ENCODE results near the gene SERINC2.

SERINC2 gene

GRCh38 chr1:31397360-31398095, 15.5 kb upstream of the SERINC2 start:
- Histone ChIP-seq H3K27ac (ENCODE audit: insufficient read depth, low read length, poor library complexity, severe bottlenecking) (no peak overlapping the region), H3K9me3 (ENCODE audit: control insufficient read depth, low read length) (no peaks in the 10 kb centered on the region)
- DNase-seq: no peak

GRCh38 chr1:31398246-31398645, 14.8 kb upstream of the SERINC2 start:
- no peak overlapping the region for H3K27ac ChIP-seq (ENCODE audit: insufficient read depth, low read length, poor library complexity, severe bottlenecking)
- H3K27me3 ChIP-seq (replicated peaks; ENCODE audit: control insufficient read depth, insufficient read depth, low read length, poor library complexity, severe bottlenecking): no peaks in the 10 kb centered on the region
- no peak for DNase-seq
- H3K4me3 ChIP-seq (ENCODE audit: insufficient read depth, low read depth, low read length, poor library complexity, severe bottlenecking): no peak overlapping the region
- no peaks in the 10 kb centered on the region for H3K9me3 ChIP-seq (ENCODE audit: control insufficient read depth, low read length)
- peaks cover 3% of the 10 kb centered on the region for H3K4me1 ChIP-seq (ENCODE audit: control insufficient read depth, insufficient read depth, low read length, poor library complexity, severe bottlenecking)
- no peaks in the 10 kb centered on the region for H3K36me3 ChIP-seq (ENCODE audit: control insufficient read depth, insufficient read depth, low read length)

More at GRCh38 chr1:31397360-31398095, 15.5 kb upstream of the SERINC2 start:
- Histone ChIP-seq H3K36me3 (ENCODE audit: control insufficient read depth, insufficient read depth, low read length) (no peaks in the 10 kb centered on the region), H3K4me3 (ENCODE audit: insufficient read depth, low read depth, low read length, poor library complexity, severe bottlenecking) (no peak overlapping the region), H3K4me1 (ENCODE audit: control insufficient read depth, insufficient read depth, low read length, poor library complexity, severe bottlenecking) (peaks cover 3% of the 10 kb centered on the region), H3K27me3 (replicated peaks; ENCODE audit: control insufficient read depth, insufficient read depth, low read length, poor library complexity, severe bottlenecking) (no peaks in the 10 kb centered on the region)

- DNase-seq: no peak
- Histone ChIP-seq H3K27me3 (replicated peaks; ENCODE audit: control insufficient read depth, insufficient read depth, low read length, poor library complexity, severe bottlenecking) (no peaks in the 10 kb centered on the region), H3K4me3 (ENCODE audit: insufficient read depth, low read depth, low read length, poor library complexity, severe bottlenecking) (no peak overlapping the region), H3K9me3 (ENCODE audit: control insufficient read depth, low read length) (no peaks in the 10 kb centered on the region), H3K4me1 (ENCODE audit: control insufficient read depth, insufficient read depth, low read length, poor library complexity, severe bottlenecking) (no peaks in the 10 kb centered on the region), H3K27ac (ENCODE audit: insufficient read depth, low read length, poor library complexity, severe bottlenecking) (no peak overlapping the region), H3K36me3 (ENCODE audit: control insufficient read depth, insufficient read depth, low read length) (no peaks in the 10 kb centered on the region)
Measured at GRCh38 chr1:31399976-31400375, 13.0 kb upstream of the SERINC2 start.

- H3K4me1 ChIP-seq (ENCODE audit: control insufficient read depth, insufficient read depth, low read length, poor library complexity, severe bottlenecking): no peaks in the 10 kb centered on the region
- H3K36me3 ChIP-seq (ENCODE audit: control insufficient read depth, insufficient read depth, low read length): no peaks in the 10 kb centered on the region
- no peaks in the 10 kb centered on the region for H3K9me3 ChIP-seq (ENCODE audit: control insufficient read depth, low read length)
- H3K27ac ChIP-seq (ENCODE audit: insufficient read depth, low read length, poor library complexity, severe bottlenecking): no peak overlapping the region
- no peak overlapping the region for H3K4me3 ChIP-seq (ENCODE audit: insufficient read depth, low read depth, low read length, poor library complexity, severe bottlenecking)
- no peak for DNase-seq
- H3K27me3 ChIP-seq (replicated peaks; ENCODE audit: control insufficient read depth, insufficient read depth, low read length, poor library complexity, severe bottlenecking): no peaks in the 10 kb centered on the region
Measured at GRCh38 chr1:31400393-31400792, 12.6 kb upstream of the SERINC2 start.

- no peak for DNase-seq
- Histone ChIP-seq H3K27me3 (replicated peaks; ENCODE audit: control insufficient read depth, insufficient read depth, low read length, poor library complexity, severe bottlenecking) (no peaks in the 10 kb centered on the region), H3K27ac (ENCODE audit: insufficient read depth, low read length, poor library complexity, severe bottlenecking) (no peak overlapping the region), H3K36me3 (ENCODE audit: control insufficient read depth, insufficient read depth, low read length) (no peaks in the 10 kb centered on the region), H3K9me3 (ENCODE audit: control insufficient read depth, low read length) (no peaks in the 10 kb centered on the region), H3K4me3 (ENCODE audit: insufficient read depth, low read depth, low read length, poor library complexity, severe bottlenecking) (no peak overlapping the region), H3K4me1 (ENCODE audit: control insufficient read depth, insufficient read depth, low read length, poor library complexity, severe bottlenecking) (no peaks in the 10 kb centered on the region)
Measured at GRCh38 chr1:31401241-31401640, 11.8 kb upstream of the SERINC2 start.

GRCh38 chr1:31405578-31406245, 7.3 kb upstream of the SERINC2 start:
- no peaks in the 10 kb centered on the region for H3K36me3 ChIP-seq (ENCODE audit: control insufficient read depth, insufficient read depth, low read length)
- no peaks in the 10 kb centered on the region for H3K27me3 ChIP-seq (replicated peaks; ENCODE audit: control insufficient read depth, insufficient read depth, low read length, poor library complexity, severe bottlenecking)
- H3K4me1 ChIP-seq (ENCODE audit: control insufficient read depth, insufficient read depth, low read length, poor library complexity, severe bottlenecking): no peaks in the 10 kb centered on the region
- no peak overlapping the region for H3K27ac ChIP-seq (ENCODE audit: insufficient read depth, low read length, poor library complexity, severe bottlenecking)
- DNase-seq: no peak
- H3K9me3 ChIP-seq (ENCODE audit: control insufficient read depth, low read length): no peaks in the 10 kb centered on the region
- H3K4me3 ChIP-seq (ENCODE audit: insufficient read depth, low read depth, low read length, poor library complexity, severe bottlenecking): no peak overlapping the region

- DNase-seq: no peak
- Histone ChIP-seq H3K4me1 (ENCODE audit: control insufficient read depth, insufficient read depth, low read length, poor library complexity, severe bottlenecking) (no peaks in the 10 kb centered on the region), H3K27ac (ENCODE audit: insufficient read depth, low read length, poor library complexity, severe bottlenecking) (no peak overlapping the region), H3K9me3 (ENCODE audit: control insufficient read depth, low read length) (no peaks in the 10 kb centered on the region), H3K36me3 (ENCODE audit: control insufficient read depth, insufficient read depth, low read length) (no peaks in the 10 kb centered on the region), H3K27me3 (replicated peaks; ENCODE audit: control insufficient read depth, insufficient read depth, low read length, poor library complexity, severe bottlenecking) (peaks cover 2% of the 10 kb centered on the region), H3K4me3 (ENCODE audit: insufficient read depth, low read depth, low read length, poor library complexity, severe bottlenecking) (no peak overlapping the region)
Measured at GRCh38 chr1:31407029-31407626, 5.9 kb upstream of the SERINC2 start.

GRCh38 chr1:31408788-31409318, 4.2 kb upstream of the SERINC2 start:
- H3K27me3 ChIP-seq (replicated peaks; ENCODE audit: control insufficient read depth, insufficient read depth, low read length, poor library complexity, severe bottlenecking): peaks cover 15% of the 10 kb centered on the region
- no peaks in the 10 kb centered on the region for H3K36me3 ChIP-seq (ENCODE audit: control insufficient read depth, insufficient read depth, low read length)
- H3K4me1 ChIP-seq (ENCODE audit: control insufficient read depth, insufficient read depth, low read length, poor library complexity, severe bottlenecking): peaks cover 8% of the 10 kb centered on the region
- no peaks in the 10 kb centered on the region for H3K9me3 ChIP-seq (ENCODE audit: control insufficient read depth, low read length)
- H3K4me3 ChIP-seq (ENCODE audit: insufficient read depth, low read depth, low read length, poor library complexity, severe bottlenecking): no peak overlapping the region
- no peak for DNase-seq
- no peak overlapping the region for H3K27ac ChIP-seq (ENCODE audit: insufficient read depth, low read length, poor library complexity, severe bottlenecking)

- Histone ChIP-seq H3K4me1 (ENCODE audit: control insufficient read depth, insufficient read depth, low read length, poor library complexity, severe bottlenecking) (peaks cover 11% of the 10 kb centered on the region), H3K27me3 (replicated peaks; ENCODE audit: control insufficient read depth, insufficient read depth, low read length, poor library complexity, severe bottlenecking) (peaks cover 17% of the 10 kb centered on the region), H3K9me3 (ENCODE audit: control insufficient read depth, low read length) (no peaks in the 10 kb centered on the region), H3K27ac (ENCODE audit: insufficient read depth, low read length, poor library complexity, severe bottlenecking) (no peak overlapping the region), H3K4me3 (ENCODE audit: insufficient read depth, low read depth, low read length, poor library complexity, severe bottlenecking) (no peak overlapping the region), H3K36me3 (ENCODE audit: control insufficient read depth, insufficient read depth, low read length) (no peaks in the 10 kb centered on the region)
- DNase-seq: no peak
Measured at GRCh38 chr1:31409946-31410858, 2.8 kb upstream of the SERINC2 start.

Measured in effector memory CD4-positive, alpha-beta T cell (primary cell).